ENCODE measurements around the gene ST6GALNAC1.

The ST6GALNAC1 gene

DNA sequence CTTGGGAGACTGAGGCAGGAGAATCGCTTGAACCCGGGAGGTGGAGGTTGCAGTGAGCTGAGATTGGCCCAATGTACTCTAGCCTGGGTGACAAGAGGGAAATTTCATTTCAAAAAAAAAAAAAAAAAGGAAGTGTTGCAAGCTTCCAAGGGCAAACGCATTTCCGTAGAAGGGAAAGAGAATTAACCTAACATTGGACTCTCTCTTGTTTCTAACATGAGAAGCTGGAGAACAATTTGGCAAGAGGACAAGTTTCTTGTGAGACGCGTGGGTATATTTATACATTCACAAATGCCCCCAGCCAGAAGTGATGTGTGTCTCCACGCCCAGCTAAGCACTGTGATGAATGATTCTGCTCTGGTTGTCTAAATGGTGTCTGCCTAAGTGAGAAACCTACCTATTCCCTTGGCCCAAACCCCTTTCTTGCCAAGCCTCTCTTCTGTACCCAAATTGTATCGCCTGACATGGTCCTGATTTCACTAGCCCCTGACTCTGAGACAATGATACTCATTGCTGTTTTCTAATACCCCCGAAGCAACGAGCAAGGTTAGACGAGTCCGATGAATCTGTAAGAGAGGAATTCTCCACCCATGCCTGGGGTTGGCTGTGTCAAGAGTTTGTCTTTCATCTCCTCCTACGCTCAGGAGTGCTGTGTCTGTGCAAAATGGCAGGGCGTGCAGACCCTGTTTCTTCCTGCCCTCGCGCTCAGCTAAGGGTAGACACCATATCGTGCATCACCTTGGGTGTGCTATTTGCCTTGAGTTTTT is 43.7 kb downstream of the ST6GALNAC1 start:
- Mint-ChIP-seq H3K4me3 (no peak overlapping the region), H3K4me1 (peaks cover 26% of the 10 kb centered on the region), H3K9me3 (peaks cover 13% of the 10 kb centered on the region), H3K27me3 (peaks cover 46% of the 10 kb centered on the region), H3K27ac (no peak overlapping the region), H3K36me3 (peaks cover 14% of the 10 kb centered on the region)
- no peak for DNase-seq
- CTCF ChIA-PET: interaction anchor here (0.6 to 1.1 kb wide), 2 partner anchors 24 to 55 kb away, joined by 3 read pairs; no protein-coding TSS in a partner anchor

DNA sequence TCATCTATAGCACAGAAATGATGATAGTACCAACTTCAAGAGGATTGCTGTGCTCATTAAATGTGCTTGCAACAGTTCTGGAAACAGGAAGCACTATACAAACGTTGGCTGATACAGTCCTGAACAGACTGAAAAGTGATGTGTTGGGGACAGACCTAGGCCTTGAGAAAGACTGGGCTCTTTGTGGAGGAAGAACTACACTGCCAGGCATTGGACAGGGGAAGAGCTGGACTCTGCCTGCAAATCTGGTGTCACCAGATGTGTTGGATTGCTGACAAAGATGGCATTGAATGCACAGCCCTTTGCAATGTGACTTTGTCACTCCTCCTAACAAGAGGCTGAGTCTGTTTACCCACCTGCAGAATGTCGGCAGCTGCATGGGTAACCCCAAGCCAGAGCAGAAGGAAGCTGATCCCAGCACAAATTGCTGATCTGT is 45.5 kb downstream of the ST6GALNAC1 start:
- peaks cover 12% of the 10 kb centered on the region for H3K36me3 Mint-ChIP-seq
- H3K4me1 Mint-ChIP-seq: peaks cover 26% of the 10 kb centered on the region
- H3K27ac Mint-ChIP-seq: no peak overlapping the region
- no peak for DNase-seq
- H3K27me3 Mint-ChIP-seq: peaks cover 49% of the 10 kb centered on the region
- no peak overlapping the region for H3K4me3 Mint-ChIP-seq
- H3K9me3 Mint-ChIP-seq: peaks cover 12% of the 10 kb centered on the region
- CTCF ChIA-PET: interaction anchor here (1.1 to 1.3 kb wide), 3 partner anchors 16 to 83 kb away, joined by 3 to 4 read pairs (median 3); no protein-coding TSS in a partner anchor

DNA sequence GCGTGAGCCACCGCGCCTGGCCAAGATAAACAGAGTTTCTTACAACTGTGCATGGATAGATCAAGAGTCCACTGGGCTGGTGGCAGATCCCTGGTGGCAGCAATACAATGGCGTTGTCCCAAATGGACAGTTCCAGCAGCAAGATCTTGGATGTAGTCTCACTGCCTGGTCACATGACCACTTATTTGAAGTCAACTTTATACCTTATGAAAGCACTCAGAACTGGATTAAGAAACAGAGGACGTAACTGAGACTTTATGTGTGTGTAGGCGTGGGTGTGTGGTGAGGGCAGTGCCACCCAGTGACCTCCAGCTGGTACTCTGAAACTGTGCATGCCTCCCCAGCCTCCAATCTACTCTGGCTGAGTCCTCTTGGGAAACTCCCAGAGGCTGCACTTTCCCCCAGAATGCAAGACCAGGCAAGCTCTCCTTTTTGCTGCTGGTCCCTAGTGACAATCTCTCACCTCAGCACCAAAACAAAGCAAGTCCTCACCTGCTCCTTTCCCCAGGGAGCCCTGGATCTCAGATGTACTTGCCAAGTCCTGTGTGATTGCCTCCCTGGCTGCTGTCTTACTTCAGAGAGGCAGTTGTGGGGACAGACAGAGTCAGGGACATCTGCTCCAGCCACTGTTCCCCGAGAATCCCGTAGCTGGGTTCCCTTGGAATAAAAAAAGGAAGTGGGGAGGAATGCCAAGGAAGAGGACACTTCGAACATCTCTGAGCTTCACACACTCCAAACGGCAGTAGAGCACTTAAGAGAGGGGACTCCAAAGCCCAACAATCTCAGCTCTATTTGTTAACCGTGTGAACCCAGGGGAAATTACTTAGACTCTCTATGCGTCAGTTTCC is 46.2 kb downstream of the ST6GALNAC1 start:
- H3K27ac Mint-ChIP-seq: no peak overlapping the region
- H3K36me3 Mint-ChIP-seq: peaks cover 7% of the 10 kb centered on the region
- peaks cover 47% of the 10 kb centered on the region for H3K27me3 Mint-ChIP-seq
- CTCF ChIA-PET: interaction anchor here (1.1 to 1.3 kb wide), 2 partner anchors 17 to 84 kb away, joined by 3 read pairs; no protein-coding TSS in a partner anchor
- peaks cover 6% of the 10 kb centered on the region for H3K9me3 Mint-ChIP-seq
- H3K4me3 Mint-ChIP-seq: no peak overlapping the region
- peaks cover 22% of the 10 kb centered on the region for H3K4me1 Mint-ChIP-seq
- DNase-seq: no peak

DNA sequence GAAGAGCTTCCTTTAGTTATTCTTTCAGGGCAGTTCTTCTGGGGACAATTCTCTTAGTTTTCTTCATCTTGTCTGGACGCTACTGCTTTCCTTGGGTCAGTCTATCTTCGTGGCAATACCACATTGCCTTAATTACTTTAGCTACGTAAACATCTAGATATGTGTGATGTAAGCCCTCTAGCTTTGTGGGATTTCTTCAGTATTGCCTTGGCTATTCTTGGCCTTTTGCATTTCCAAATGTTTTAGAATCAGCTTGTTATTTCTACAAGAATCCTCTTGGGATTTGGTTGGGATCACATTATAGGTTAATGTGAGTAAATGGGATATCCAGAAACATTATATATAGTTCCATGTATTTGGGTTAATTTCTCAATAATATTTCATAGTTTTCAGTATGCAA is 48.9 kb downstream of the ST6GALNAC1 start:
- no peak for DNase-seq
- Mint-ChIP-seq H3K9me3 (no peaks in the 10 kb centered on the region), H3K4me3 (no peak overlapping the region), H3K27ac (no peak overlapping the region), H3K4me1 (no peaks in the 10 kb centered on the region), H3K27me3 (peaks cover 63% of the 10 kb centered on the region), H3K36me3 (no peaks in the 10 kb centered on the region)
- CTCF ChIA-PET: interaction anchor here (1.0 kb wide), 1 partner anchor 30 kb away, joined by 5 read pairs; no protein-coding TSS in a partner anchor

DNA sequence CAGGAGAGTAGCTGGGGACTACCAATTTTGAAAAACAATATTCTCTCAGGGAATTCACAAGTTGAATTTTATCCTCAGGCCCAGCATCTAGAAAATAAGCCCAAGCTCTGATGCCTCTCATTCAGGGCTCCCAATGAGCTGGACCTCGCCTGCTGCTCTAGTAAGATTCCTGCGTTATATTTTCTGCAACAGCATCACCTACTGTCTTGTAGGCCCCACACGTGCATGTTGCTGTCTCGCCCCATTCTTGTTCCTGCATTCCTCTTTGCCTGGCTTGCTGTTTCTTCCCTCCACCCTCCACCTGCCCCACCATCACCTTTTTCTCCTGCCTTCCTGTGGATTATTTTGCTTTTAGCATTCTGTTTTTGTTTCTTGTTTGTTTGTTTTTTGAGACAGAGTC is 49.6 kb downstream of the ST6GALNAC1 start:
- CTCF ChIA-PET: interaction anchor here (1.0 kb wide), 3 partner anchors 9 to 31 kb away, joined by 3 to 5 read pairs (median 4); no protein-coding TSS in a partner anchor
- Mint-ChIP-seq H3K27me3 (peaks cover 68% of the 10 kb centered on the region), H3K27ac (no peak overlapping the region)

DNA sequence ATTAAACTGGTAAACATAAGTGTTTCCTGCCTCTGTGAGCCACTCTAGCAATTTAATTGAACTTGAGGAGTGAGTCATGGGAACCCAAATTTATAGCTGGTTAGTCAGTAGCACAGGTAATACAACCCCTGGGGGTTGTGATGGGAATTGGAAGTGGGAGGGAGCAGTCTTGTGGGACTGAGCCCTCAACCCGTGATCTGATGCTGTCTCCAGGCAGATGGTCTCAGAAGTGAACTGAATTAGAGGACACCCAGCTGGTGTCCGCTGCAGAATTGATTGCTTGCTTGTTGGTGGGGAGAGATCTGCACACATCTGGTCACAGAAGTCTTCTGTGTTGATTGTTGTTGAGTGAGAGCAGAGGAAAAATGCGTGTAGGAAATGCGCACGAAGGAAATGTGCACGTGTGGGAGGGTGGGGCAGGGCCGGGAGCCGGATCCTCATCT is 50.2 kb downstream of the ST6GALNAC1 start:
- Mint-ChIP-seq H3K4me3 (no peak overlapping the region), H3K27me3 (peaks cover 69% of the 10 kb centered on the region), H3K9me3 (no peaks in the 10 kb centered on the region), H3K4me1 (no peaks in the 10 kb centered on the region), H3K27ac (no peak overlapping the region), H3K36me3 (no peaks in the 10 kb centered on the region)
- CTCF ChIA-PET: interaction anchor here (1.0 kb wide), 2 partner anchors 9 to 30 kb away, joined by 3 to 4 read pairs; no protein-coding TSS in a partner anchor
- DNase-seq: no peak

More for the DNA sequence above, 49.6 kb downstream of the ST6GALNAC1 start:
- Mint-ChIP-seq H3K36me3 (no peaks in the 10 kb centered on the region), H3K4me1 (no peaks in the 10 kb centered on the region), H3K9me3 (no peaks in the 10 kb centered on the region), H3K4me3 (no peak overlapping the region)
- DNase-seq: no peak

DNA sequence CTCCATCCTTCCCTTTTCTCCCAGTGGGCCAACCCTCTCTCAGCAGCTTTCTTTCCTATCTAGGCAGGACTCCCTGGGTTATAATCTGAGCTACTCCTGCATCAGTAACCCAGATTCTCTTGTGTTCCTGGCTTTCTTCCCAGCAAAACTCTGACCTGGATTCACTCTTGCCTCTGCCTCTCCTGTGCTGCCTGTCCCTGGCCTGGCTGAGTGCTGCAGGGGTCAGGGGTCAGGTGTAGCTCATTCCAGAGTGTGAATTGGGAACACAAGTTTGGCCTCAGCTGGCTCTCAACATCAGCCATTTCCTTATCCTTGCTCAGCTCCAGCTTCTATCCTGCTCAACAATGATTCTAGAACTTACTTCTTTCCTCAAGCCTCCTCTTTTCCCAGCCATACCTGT is 55.4 kb downstream of the ST6GALNAC1 start:
- Mint-ChIP-seq H3K27ac (no peak overlapping the region), H3K9me3 (no peaks in the 10 kb centered on the region), H3K27me3 (peaks cover 92% of the 10 kb centered on the region), H3K36me3 (no peaks in the 10 kb centered on the region), H3K4me1 (peaks cover 18% of the 10 kb centered on the region), H3K4me3 (no peak overlapping the region)
- CTCF ChIA-PET: no interaction called here
- no peak for DNase-seq

DNA sequence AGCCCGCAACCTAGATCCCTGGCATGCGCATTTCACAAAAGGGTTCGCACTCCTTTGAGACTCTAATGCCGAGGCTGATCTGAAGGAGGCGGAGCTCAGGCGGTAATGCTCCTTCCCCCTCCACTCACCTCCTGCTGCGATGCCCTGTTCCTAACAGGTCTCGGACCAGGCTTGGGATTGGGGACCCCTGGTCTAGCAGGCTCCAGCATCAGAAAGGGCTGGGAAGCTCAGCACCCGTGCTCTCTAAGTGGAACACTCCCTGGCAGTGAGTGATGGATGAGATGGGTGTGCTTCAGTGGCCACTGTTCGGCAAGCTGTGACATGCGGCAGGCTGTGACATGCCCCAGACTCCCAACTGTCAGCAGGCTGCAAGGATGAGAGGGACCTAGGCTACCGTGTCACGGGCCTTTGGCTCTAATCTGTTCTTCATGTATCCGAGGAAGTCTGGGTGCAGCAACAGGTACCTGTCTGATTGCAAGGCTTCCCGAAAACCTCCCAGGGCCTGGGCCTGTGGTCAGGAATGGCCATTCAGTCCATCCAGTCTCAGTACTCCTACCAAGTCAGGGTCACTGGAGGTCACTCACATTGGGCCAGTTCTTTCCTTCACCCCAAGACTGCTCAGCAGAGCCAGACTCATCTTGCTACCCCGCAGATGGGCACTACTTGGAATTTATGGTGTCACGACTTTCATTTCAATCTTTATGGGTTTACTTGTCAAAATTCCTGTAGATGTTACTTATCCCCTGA is 56.6 kb downstream of the ST6GALNAC1 start:
- Mint-ChIP-seq H3K4me3 (no peak overlapping the region), H3K4me1 (peaks cover 18% of the 10 kb centered on the region), H3K36me3 (no peaks in the 10 kb centered on the region), H3K27ac (no peak overlapping the region), H3K27me3 (peaks cover 99% of the 10 kb centered on the region), H3K9me3 (no peaks in the 10 kb centered on the region)
- no peak for DNase-seq
- CTCF ChIA-PET: interaction anchor here (1.1 to 1.6 kb wide), 3 partner anchors 27 to 39 kb away, joined by 3 to 4 read pairs (median 3); no protein-coding TSS in a partner anchor

DNA sequence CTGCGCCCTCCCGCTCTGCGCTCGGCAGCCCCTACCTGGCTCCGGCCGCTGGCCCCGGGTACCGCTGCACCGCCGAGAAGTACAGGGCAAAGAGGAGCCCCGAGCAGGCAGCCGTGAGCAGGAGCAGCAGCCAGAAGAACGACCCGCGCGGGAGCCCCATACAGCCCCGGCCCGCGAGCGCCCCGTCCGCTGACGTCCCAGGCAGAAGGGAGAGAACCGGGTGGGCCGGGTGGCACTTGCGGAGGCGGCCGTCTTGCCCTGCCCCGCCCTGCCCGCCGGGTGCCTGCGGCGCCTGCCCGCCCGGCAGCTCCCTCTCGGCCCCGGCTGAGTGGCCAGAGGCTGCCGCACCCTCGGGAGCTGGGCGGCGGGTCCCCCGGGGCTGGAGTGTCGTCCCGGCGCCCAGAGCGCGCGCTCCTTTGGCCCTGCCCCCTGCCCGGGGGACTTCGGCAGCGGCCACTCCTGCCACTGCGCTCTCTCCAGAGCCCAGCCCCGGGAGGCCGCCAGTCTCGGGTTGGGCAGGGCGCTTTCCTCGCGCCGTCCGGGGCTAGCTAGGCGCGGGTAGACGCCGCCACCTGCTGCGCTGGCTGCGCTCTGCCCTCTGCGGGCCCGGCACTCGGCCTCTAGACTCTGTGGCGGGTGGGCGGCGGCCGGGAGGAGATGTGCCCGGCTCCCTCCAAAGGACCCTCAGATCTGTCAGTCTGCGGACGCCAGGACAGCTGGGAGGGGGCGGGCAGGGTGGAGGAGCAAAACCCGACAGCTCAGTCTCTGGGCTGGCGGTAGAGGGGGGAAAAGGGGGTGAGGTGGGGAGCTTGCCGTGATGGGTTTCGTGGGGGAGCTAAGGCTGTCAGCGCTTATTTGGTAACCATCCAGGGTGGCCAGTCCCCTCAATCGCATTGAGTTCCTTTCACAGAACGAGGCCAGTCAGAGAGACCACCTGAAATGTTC is 57.6 kb downstream of the ST6GALNAC1 start, which contains the start of gene ST6GALNAC2:
ST6GALNAC2 (minus strand) TSS at position 212 of the 945 bp plus-strand sequence; CDS start at position 160, 52 bp downstream.
- CTCF ChIA-PET: interaction anchor here (1.1 to 1.6 kb wide), 3 partner anchors 26 to 40 kb away, joined by 3 to 4 read pairs (median 3); no protein-coding TSS in a partner anchor
- Mint-ChIP-seq H3K27me3 (peaks cover 99% of the 10 kb centered on the region), H3K9me3 (no peaks in the 10 kb centered on the region), H3K4me3 (peak within 1 kb of the TSS; percentile 60), H3K36me3 (no peaks in the 10 kb centered on the region), H3K27ac (no peak within 1 kb of the TSS), H3K4me1 (peaks cover 18% of the 10 kb centered on the region)
- DNase-seq: peak; percentile 48

DNA sequence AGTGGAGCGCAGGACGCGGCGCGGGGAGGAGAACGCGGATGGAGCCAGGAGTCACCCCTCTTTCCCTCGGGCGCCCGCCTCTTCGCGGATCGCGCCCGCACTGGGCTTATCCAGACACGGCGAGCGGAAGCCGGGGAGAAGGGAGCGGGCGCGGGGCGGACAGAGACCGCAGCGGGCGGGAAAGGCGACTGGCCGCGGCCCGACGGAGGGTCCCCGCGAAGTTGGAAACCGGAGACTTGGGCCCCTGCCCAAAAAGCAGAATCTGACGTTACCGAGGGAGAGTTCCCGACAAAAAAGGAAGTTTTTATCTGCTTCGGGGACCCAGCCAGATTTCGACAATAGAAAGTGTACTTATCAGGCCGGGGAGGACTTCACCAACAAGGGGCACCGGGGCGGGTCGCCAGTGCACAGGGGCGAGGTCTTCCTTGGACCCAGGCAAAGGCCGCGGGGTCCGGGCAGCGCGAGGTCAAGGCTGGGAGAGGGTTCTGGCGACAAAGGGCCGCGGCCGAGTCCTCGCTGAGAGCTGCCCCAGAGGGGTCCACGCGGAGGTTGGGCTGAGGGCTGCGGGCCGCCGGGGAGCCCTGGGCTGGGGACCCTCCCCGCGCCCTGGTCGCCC is 58.4 kb downstream of the ST6GALNAC1 start:
- Mint-ChIP-seq H3K4me3 (peak overlapping the region; percentile 60), H3K27me3 (peaks cover 100% of the 10 kb centered on the region), H3K36me3 (no peaks in the 10 kb centered on the region), H3K27ac (no peak overlapping the region), H3K9me3 (no peaks in the 10 kb centered on the region), H3K4me1 (peaks cover 18% of the 10 kb centered on the region)
- CTCF ChIA-PET: interaction anchor here (0.6 to 1.0 kb wide), 2 partner anchors 26 to 203 kb away, joined by 3 to 6 read pairs; no protein-coding TSS in a partner anchor
- peak; percentile 39 for DNase-seq

DNA sequence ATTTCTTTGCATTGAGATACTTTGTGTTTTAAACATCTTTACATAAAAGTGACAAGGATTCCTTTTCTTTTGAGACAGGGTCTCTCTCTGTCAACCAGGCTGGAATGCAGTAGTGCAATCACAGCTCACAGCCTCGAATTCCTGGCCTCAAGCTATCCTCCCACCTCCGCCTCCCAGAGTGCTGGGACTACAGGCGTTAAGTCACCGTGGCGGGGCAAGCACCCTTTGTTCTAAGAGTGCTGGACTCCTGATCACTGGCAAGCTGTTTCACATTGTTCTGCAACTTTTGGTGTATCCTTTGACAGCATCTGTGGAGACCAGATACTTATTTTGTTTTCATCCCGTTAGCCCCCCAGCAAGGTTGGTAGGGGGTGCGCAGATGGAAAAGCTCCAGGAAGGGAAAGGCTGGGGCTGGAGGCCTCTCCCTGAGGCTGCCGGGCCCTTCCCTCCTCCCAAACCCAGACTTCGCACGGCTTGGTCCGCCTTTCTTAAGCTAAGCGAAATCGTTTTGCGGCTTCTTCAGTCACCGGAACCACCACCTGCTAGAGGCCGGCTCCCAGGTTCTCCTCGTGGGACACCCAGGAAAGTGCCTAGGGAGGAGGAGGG is 59.0 kb downstream of the ST6GALNAC1 start:
- Mint-ChIP-seq H3K27me3 (peaks cover 96% of the 10 kb centered on the region), H3K4me3 (peak overlapping the region; percentile 60), H3K9me3 (no peaks in the 10 kb centered on the region), H3K36me3 (no peaks in the 10 kb centered on the region), H3K4me1 (peaks cover 21% of the 10 kb centered on the region), H3K27ac (no peak overlapping the region)
- CTCF ChIA-PET: interaction anchor here (0.6 to 1.0 kb wide), 2 partner anchors 26 to 202 kb away, joined by 3 to 6 read pairs; no protein-coding TSS in a partner anchor
- no peak for DNase-seq

DNA sequence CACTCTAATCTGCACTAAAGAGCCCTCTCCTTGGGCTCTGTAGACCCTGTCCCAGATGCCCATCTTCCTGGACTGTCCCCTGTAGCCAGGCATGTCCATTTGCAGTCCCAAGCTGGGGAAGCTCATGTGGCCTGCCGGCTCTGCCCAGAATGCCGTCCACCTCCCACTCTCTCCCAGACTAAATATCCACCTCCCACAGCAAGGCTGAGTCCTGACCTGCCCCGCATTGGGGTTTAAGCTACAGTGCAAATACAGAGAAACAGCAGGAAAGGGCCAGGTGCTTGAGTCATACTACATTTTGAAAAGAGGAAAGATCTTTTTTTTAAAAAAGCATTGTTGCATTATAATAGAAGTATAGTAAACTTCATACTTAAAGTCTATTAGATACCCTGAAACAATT is 60.9 kb downstream of the ST6GALNAC1 start:
- H3K27me3 Mint-ChIP-seq: peaks cover 85% of the 10 kb centered on the region
- H3K27ac Mint-ChIP-seq: no peak overlapping the region
- DNase-seq: no peak
- H3K4me1 Mint-ChIP-seq: peaks cover 25% of the 10 kb centered on the region
- H3K36me3 Mint-ChIP-seq: no peaks in the 10 kb centered on the region
- no peak overlapping the region for H3K4me3 Mint-ChIP-seq
- H3K9me3 Mint-ChIP-seq: no peaks in the 10 kb centered on the region
- CTCF ChIA-PET: interaction anchor here (0.7 kb wide), 1 partner anchor 126 kb away, joined by 4 read pairs; no protein-coding TSS in a partner anchor
